Stomach (tissue), 9 donors: ENCODE measurements around the gene THUMPD3. TPM values are rescaled to one million over a fixed set of nuclear protein-coding genes. Genes with fewer than 3 reads are reported as not detected.

Experiments used
- DNase-seq, 2 donors: peaks; one replicate each; pipeline versions ENCODE4 v3.0.0 to v3.0.0-alpha.2; 2013 to 2019
- H3K27ac ChIP-seq, 5 donors: fragments of 200-600 bp in 4 of 5; sonication (generic) in 4 of 5; one replicate each; pipeline ENCODE4 v1.5.1; 2013 to 2019; ENCODE audit warnings: mild to moderate bottlenecking in 1 of 5, moderate library complexity in 1 of 5
- H3K27me3 ChIP-seq, 3 donors: fragments of 200-600 bp; sonication (generic); one replicate each; pipeline ENCODE4 v1.5.1; 2017 to 2019; ENCODE audit warnings: mixed run types in 1 of 3
- H3K36me3 ChIP-seq, 4 donors: fragments of 200-600 bp; sonication (generic); 1 replicate in 3 of 4; 2 replicates in 1 of 4; pipeline ENCODE4 v1.5.1; 2016 to 2019
- H3K4me1 ChIP-seq, 4 donors: fragments of 200-600 bp; sonication (generic); one replicate each; pipeline ENCODE4 v1.5.1; 2016 to 2019
- H3K4me3 ChIP-seq, 4 donors: fragments of 200-600 bp; sonication (generic) in 3 of 4; one replicate each; pipeline ENCODE4 v1.5.1; 2016 to 2019; ENCODE audit warnings: mild to moderate bottlenecking in 1 of 4
- H3K9me3 ChIP-seq, 4 donors: fragments of 200-600 bp; sonication (generic); one replicate each; pipeline ENCODE4 v1.5.1; 2016 to 2019
- CTCF ChIP-seq, 7 experiments: fragments of 450-650 bp in 4 of 7; fragments of 200-600 bp in 3 of 7; sonication (generic) in 3 of 7; IDR thresholded peaks; one replicate each; pipeline ENCODE4 v1.5.1; 2016 to 2019; ENCODE audit warnings: antibody characterized with exemption in 7 of 7, control low read depth in 2 of 7, mild to moderate bottlenecking in 1 of 7
- EP300 ChIP-seq: sonication (generic); formaldehyde crosslinking; IDR thresholded peaks from one replicate; pipeline ENCODE4 v1.6.1; 2017; ENCODE audit warnings: antibody characterized with exemption
- POLR2A ChIP-seq, 4 donors: fragments of 450-650 bp; IDR thresholded peaks; one replicate each; pipeline ENCODE4 v1.6.1; 2016; ENCODE audit warnings: antibody characterized with exemption in 4 of 4, control low read depth in 2 of 4, mild to moderate bottlenecking in 1 of 4, moderate library complexity in 1 of 4
- POLR2AphosphoS5 ChIP-seq, 3 donors: sonication (generic); formaldehyde crosslinking; IDR thresholded peaks; one replicate each; pipeline ENCODE4 v1.6.1; 2016; ENCODE audit warnings: antibody characterized with exemption in 3 of 3
- WGBS, 5 donors: extraction: QIAGEN DNeasy Blood & Tissue Kit in 3 of 5; methylation state at CpG; one replicate each; pipeline versions ENCODE4 v1.1.5 to v1.1.7; 2013 to 2018; 5-methylcytosine and 5-hydroxymethylcytosine counted together
- intact Hi-C: fragments of 100-400 bp; cut with DNase I; formaldehyde crosslinking; loops from one replicate; pipeline ENCODE4 v1.15.1; 2023; ENCODE audit warnings: low total_unique reads
- polyA plus RNA-seq, 3 donors: library from polyadenylated mRNA; stranded (reverse); fragments of 200-250 nt; gene quantifications; one replicate each; pipeline ENCODE4 v1.2.3, GENCODE V29; 2013
- total RNA-seq, 5 donors: library from RNA; depleted of rRNA; stranded (reverse); fragments of >200 nt; gene quantifications; one replicate each; pipeline versions ENCODE4 v1.1.0 to v1.2.3, GENCODE V29; 2014 to 2016
- donor health status: healthy with polysubstance abuse.
- donor health status: Bipolar disorder and iron deficiency.
- donor health status: healthy.

Gene THUMPD3
- total and polyA plus RNA-seq, 8 donors = 4.7 to 255 (median 24.1) TPM

GRCh38 chr3:9406856-9407626 is 44.2 kb downstream of the THUMPD3 start:
- Histone ChIP-seq H3K4me3 (no peak overlapping the region), H3K27ac (no peak overlapping the region), H3K4me1 (peaks cover 48 to 100% (median 81%) of the 10 kb centered on the region in 4 donors), H3K36me3 (no peaks in the 10 kb centered on the region), H3K27me3 (no peaks in the 10 kb centered on the region), H3K9me3 (no peaks in the 10 kb centered on the region)
- no peak for TF ChIP-seq EP300
- TF ChIP-seq CTCF (IDR thresholded peaks at IDR 0.05) = no peak
- no peak for TF ChIP-seq POLR2A (IDR thresholded peaks at IDR 0.05)
- no peak for TF ChIP-seq POLR2AphosphoS5 (IDR thresholded peaks at IDR 0.05)
- WGBS, 5 donors = 78 to 91% (median 87%) methylated on average over 7 of the region's 7 CpGs
- intact Hi-C loops = no loop called here
- no peak for DNase-seq

GRCh38 chr3:9408061-9408460 is 45.2 kb downstream of the THUMPD3 start:
- TF ChIP-seq POLR2A (IDR thresholded peaks at IDR 0.05) (no peak), POLR2AphosphoS5 (IDR thresholded peaks at IDR 0.05) (no peak), CTCF (IDR thresholded peaks at IDR 0.05) (no peak), EP300 (no peak)

GRCh38 chr3:9408546-9408945 is 45.7 kb downstream of the THUMPD3 start:
- intact Hi-C loops = no loop called here
- 82 to 91% (median 90%) methylated on average over 1 of the region's 1 CpG for WGBS, 5 donors
- TF ChIP-seq POLR2AphosphoS5 (IDR thresholded peaks at IDR 0.05) (no peak), POLR2A (IDR thresholded peaks at IDR 0.05) (no peak), EP300 (no peak), CTCF (IDR thresholded peaks at IDR 0.05) (no peak)
- no peaks in the 10 kb centered on the region for H3K9me3 ChIP-seq
- no peak overlapping the region for H3K4me3 ChIP-seq
- H3K27me3 ChIP-seq = no peaks in the 10 kb centered on the region
- H3K27ac ChIP-seq = no peak overlapping the region
- H3K4me1 ChIP-seq = peaks cover 42 to 100% (median 80%) of the 10 kb centered on the region in 4 donors
- no peak for DNase-seq
- H3K36me3 ChIP-seq = no peaks in the 10 kb centered on the region

More at GRCh38 chr3:9408061-9408460, 45.2 kb downstream of the THUMPD3 start:
- Histone ChIP-seq H3K27me3 (no peaks in the 10 kb centered on the region), H3K27ac (no peak overlapping the region), H3K4me1 (peaks cover 47 to 100% (median 81%) of the 10 kb centered on the region in 4 donors), H3K9me3 (no peaks in the 10 kb centered on the region), H3K36me3 (no peaks in the 10 kb centered on the region), H3K4me3 (no peak overlapping the region)
- no peak for DNase-seq
- WGBS, 5 donors = 86 to 93% (median 89%) methylated on average over 6 of the region's 6 CpGs
- intact Hi-C loops = no loop called here

GRCh38 chr3:9409981-9410854 is 47.4 kb downstream of the THUMPD3 start:
- no peak for TF ChIP-seq POLR2A (IDR thresholded peaks at IDR 0.05)
- TF ChIP-seq POLR2AphosphoS5 (IDR thresholded peaks at IDR 0.05) = no peak
- TF ChIP-seq EP300 = no peak
- no peak for TF ChIP-seq CTCF (IDR thresholded peaks at IDR 0.05)
- no peaks in the 10 kb centered on the region for H3K36me3 ChIP-seq
- no peak for DNase-seq
- H3K27me3 ChIP-seq = no peaks in the 10 kb centered on the region
- H3K4me3 ChIP-seq = no peak overlapping the region
- 74 to 80% (median 77%) methylated on average over 6 of the region's 6 CpGs for WGBS, 5 donors
- no peaks in the 10 kb centered on the region for H3K9me3 ChIP-seq
- H3K4me1 ChIP-seq = peaks cover 28 to 100% (median 71%) of the 10 kb centered on the region in 4 donors
- peak overlapping the region in 2 of 5 donors; percentile 6 to 9 for H3K27ac ChIP-seq
- intact Hi-C loops = no loop called here
